SU-DHL-6 (cell line): ENCODE results near the gene HNRNPUL1.

Source experiments
- H2AFZ ChIP-seq: fragments of 200-600 bp; sonication (generic); 2 replicates; pipeline ENCODE4 v1.6.1; 2014; ENCODE audit warnings: low read depth, mild to moderate bottlenecking, moderate library complexity, mixed read lengths, antibody characterized with exemption, low read length; ENCODE audit not compliant: severe bottlenecking
- H3F3A ChIP-seq: fragments of 200-600 bp; shearing (Covaris generic); 2 replicates; pipeline ENCODE4 v1.6.0; 2016; ENCODE audit warnings: antibody characterized with exemption, mild to moderate bottlenecking; ENCODE audit not compliant: insufficient read depth
- H3K27ac ChIP-seq: fragments of 200-600 bp; sonication (generic); 2 replicates; pipeline ENCODE4 v1.5.1; 2016; ENCODE audit warnings: low read depth, mild to moderate bottlenecking, low read length, moderate library complexity, mixed read lengths
- H3K27me3 ChIP-seq: fragments of 200-600 bp; sonication (generic), shearing (Covaris generic); 2 replicates; pipeline ENCODE4 v1.6.0; 2014; ENCODE audit warnings: mild to moderate bottlenecking, low read length
- H3K36me3 ChIP-seq: fragments of 200-600 bp; sonication (generic); 2 replicates; pipeline ENCODE4 v1.6.1; 2014; ENCODE audit warnings: mild to moderate bottlenecking, low read length, mixed read lengths
- H3K4me2 ChIP-seq: fragments of 300-600, 200-600 bp; shearing (Covaris generic), sonication (generic); 2 replicates; pipeline ENCODE4 v1.6.0; 2014; ENCODE audit warnings: low read length, low read depth, mild to moderate bottlenecking; ENCODE audit not compliant: poor library complexity, severe bottlenecking
- H3K4me3 ChIP-seq: fragments of 200-600 bp; sonication (generic); 2 replicates; pipeline ENCODE4 v1.5.1; 2014; ENCODE audit warnings: antibody characterized with exemption, low read length, mild to moderate bottlenecking, mixed read lengths; ENCODE audit not compliant: insufficient read depth, poor library complexity, severe bottlenecking
- H3K79me2 ChIP-seq: fragments of 200-600 bp; sonication (generic); 2 replicates; pipeline ENCODE4 v1.6.1; 2014; ENCODE audit warnings: mild to moderate bottlenecking, low read length, moderate library complexity; ENCODE audit not compliant: insufficient read depth
- H3K9ac ChIP-seq: fragments of 200-600 bp; sonication (generic); 2 replicates; pipeline ENCODE4 v1.7.0; 2014; ENCODE audit warnings: mild to moderate bottlenecking, low read length
- H3K9me2 ChIP-seq: fragments of 200-600 bp; sonication (generic); replicated peaks from 2 replicates; pipeline ENCODE4 v1.6.1; 2014; ENCODE audit warnings: low read length; ENCODE audit not compliant: insufficient read depth
- H3K9me3 ChIP-seq: fragments of 200-600 bp; sonication (generic); 2 replicates; pipeline ENCODE4 v1.6.1; 2014; ENCODE audit warnings: low read length, mixed read lengths; ENCODE audit not compliant: insufficient read depth
- H4K20me1 ChIP-seq: fragments of 200-600 bp; sonication (generic); 2 replicates; pipeline ENCODE4 v1.6.1; 2014; ENCODE audit warnings: low read depth, mild to moderate bottlenecking, antibody characterized with exemption, low read length, moderate library complexity, mixed read lengths
- EZH2phosphoT487 ChIP-seq: fragments of 200-600 bp; sonication (generic), shearing (Covaris generic); conservative IDR thresholded peaks from 2 replicates; pipeline ENCODE4 v1.6.1; 2018; ENCODE audit warnings: mild to moderate bottlenecking, antibody characterized with exemption, low read length, moderate library complexity, mixed read lengths
- TF ChIP-seq, protein P1 (sequence below): fragments of 200-600 bp; sonication (generic); IDR thresholded peaks from one replicate; pipeline ENCODE4 v1.5.1; 2017; ENCODE audit warnings: antibody characterized with exemption, mild to moderate bottlenecking, low read length, moderate library complexity; ENCODE audit not compliant: insufficient read depth, poor library complexity, severe bottlenecking

Gene HNRNPUL1

DNA sequence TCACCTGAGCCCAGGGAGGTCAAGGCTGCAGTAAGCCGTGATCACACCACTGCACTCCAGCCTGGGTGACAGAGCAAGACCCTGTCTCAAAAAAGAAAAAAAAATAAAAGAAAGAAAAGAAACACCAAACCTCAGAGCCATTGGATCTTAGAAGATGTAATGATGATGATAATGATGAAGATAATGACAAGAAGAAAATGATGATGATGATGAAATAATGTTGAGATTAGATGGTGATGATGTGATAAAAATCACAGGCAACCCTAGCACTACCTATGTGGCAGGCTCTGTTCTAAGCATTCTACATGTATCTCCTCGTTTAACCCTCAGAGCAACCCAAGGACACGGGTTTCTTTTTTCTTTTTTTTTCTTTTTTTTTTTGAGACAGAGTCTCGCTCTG is 20.1 kb upstream of the HNRNPUL1 start:
- Histone ChIP-seq H3K36me3 (no peaks in the 10 kb centered on the region), H3K4me2 (no peak overlapping the region), H3K4me3 (no peak overlapping the region)

DNA sequence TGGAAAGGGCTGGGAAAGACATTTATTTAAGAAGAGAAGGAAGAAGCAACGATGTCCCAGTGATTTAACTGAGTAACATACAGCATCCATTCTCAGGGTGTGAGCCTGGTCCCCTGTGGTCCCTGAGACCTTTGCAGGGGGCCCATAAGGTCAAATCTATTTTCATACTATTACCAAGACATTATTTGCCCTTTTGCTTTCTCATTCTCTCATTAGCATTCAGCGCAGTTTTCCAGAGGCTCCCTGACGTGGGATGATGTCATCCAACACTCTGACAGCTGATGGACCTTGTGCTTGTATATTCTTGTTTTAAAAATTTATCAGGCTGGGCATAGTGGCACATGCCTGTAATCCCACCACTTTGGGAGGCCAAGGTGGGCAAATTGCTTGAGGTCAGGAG is 18.3 kb upstream of the HNRNPUL1 start:
- TF ChIP-seq, protein P1, sequence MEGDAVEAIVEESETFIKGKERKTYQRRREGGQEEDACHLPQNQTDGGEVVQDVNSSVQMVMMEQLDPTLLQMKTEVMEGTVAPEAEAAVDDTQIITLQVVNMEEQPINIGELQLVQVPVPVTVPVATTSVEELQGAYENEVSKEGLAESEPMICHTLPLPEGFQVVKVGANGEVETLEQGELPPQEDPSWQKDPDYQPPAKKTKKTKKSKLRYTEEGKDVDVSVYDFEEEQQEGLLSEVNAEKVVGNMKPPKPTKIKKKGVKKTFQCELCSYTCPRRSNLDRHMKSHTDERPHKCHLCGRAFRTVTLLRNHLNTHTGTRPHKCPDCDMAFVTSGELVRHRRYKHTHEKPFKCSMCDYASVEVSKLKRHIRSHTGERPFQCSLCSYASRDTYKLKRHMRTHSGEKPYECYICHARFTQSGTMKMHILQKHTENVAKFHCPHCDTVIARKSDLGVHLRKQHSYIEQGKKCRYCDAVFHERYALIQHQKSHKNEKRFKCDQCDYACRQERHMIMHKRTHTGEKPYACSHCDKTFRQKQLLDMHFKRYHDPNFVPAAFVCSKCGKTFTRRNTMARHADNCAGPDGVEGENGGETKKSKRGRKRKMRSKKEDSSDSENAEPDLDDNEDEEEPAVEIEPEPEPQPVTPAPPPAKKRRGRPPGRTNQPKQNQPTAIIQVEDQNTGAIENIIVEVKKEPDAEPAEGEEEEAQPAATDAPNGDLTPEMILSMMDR = no peak
- no peak for TF ChIP-seq EZH2phosphoT487
- H3K9ac ChIP-seq = no peak overlapping the region
- no peaks in the 10 kb centered on the region for H3K9me3 ChIP-seq
- no peaks in the 10 kb centered on the region for H3K79me2 ChIP-seq
- no peak overlapping the region for H3K4me2 ChIP-seq
- no peaks in the 10 kb centered on the region for H4K20me1 ChIP-seq
- H3K4me3 ChIP-seq = no peak overlapping the region
- H3K36me3 ChIP-seq = no peaks in the 10 kb centered on the region
- no peak overlapping the region for H3K27ac ChIP-seq
- no peaks in the 10 kb centered on the region for H3K27me3 ChIP-seq
- no peaks in the 10 kb centered on the region for H3F3A ChIP-seq
- H2AFZ ChIP-seq = no peak overlapping the region
- no peaks in the 10 kb centered on the region for H3K9me2 ChIP-seq

More for the DNA sequence above, 20.1 kb upstream of the HNRNPUL1 start:
- Histone ChIP-seq H3K9me3 (no peaks in the 10 kb centered on the region), H4K20me1 (no peaks in the 10 kb centered on the region), H3K9me2 (no peaks in the 10 kb centered on the region), H3F3A (no peaks in the 10 kb centered on the region), H3K79me2 (no peaks in the 10 kb centered on the region), H2AFZ (no peak overlapping the region), H3K27me3 (no peaks in the 10 kb centered on the region), H3K27ac (no peak overlapping the region), H3K9ac (no peak overlapping the region)
- TF ChIP-seq EZH2phosphoT487 = no peak
- TF ChIP-seq, protein P1 = no peak

DNA sequence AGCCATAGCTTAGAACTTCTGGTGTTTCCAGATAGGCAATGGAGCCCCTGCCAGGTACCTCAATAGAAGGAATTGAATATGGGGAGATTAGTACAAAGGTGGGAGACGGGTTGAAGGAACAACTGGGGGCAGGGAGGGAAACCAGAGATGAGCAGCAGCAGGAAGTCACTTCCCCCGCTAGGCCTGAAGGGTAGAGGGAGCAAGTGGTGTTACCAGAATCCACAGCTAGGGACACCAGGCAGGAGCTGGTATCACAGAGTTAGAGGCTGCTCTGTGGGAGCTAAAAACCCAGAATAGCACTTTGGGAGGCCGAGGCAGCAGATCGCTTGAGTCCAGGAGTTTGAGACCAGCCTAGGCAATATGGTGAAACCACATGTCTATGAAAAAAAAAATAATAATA is 15.3 kb upstream of the HNRNPUL1 start:
- Histone ChIP-seq H3K27ac (no peak overlapping the region), H3K4me3 (no peak overlapping the region), H3K9me3 (no peaks in the 10 kb centered on the region), H3K36me3 (no peaks in the 10 kb centered on the region), H3K9me2 (no peaks in the 10 kb centered on the region), H3K4me2 (no peak overlapping the region), H2AFZ (no peak overlapping the region), H3K9ac (no peak overlapping the region), H3K27me3 (no peaks in the 10 kb centered on the region), H4K20me1 (no peaks in the 10 kb centered on the region), H3F3A (no peaks in the 10 kb centered on the region), H3K79me2 (no peaks in the 10 kb centered on the region)
- no peak for TF ChIP-seq EZH2phosphoT487
- TF ChIP-seq, protein P1 = no peak
